Measurements from ENCODE around the gene ANKS1B.

ANKS1B gene

GRCh38 chr12:99387661-99388060, 597.1 kb downstream of the ANKS1B start:
- Histone ChIP-seq H3K4me3 (ENCODE audit: low read length in 2 of 2) (no peak overlapping the region), H3K9me3 (ENCODE audit: control insufficient read depth in 2 of 2, low read length in 2 of 2) (no peaks in the 10 kb centered on the region), H3K36me3 (ENCODE audit: control insufficient read depth in 2 of 2, insufficient read depth in 2 of 2, low read length in 2 of 2) (no peaks in the 10 kb centered on the region), H3K4me1 (ENCODE audit: control insufficient read depth in 2 of 2, insufficient read depth in 2 of 2, low read length in 2 of 2) (no peaks in the 10 kb centered on the region), H3K9ac (ENCODE audit: low read depth in 1 of 2, low read length in 2 of 2) (no peak overlapping the region), H3K27ac (ENCODE audit: low read depth in 2 of 2, low read length in 2 of 2) (no peak overlapping the region), H3K27me3 (ENCODE audit: control insufficient read depth in 2 of 2, insufficient read depth in 2 of 2, low read length in 2 of 2) (no peaks in the 10 kb centered on the region)

- H3K36me3 ChIP-seq (ENCODE audit: control insufficient read depth in 2 of 2, insufficient read depth in 2 of 2, low read length in 2 of 2) = no peaks in the 10 kb centered on the region
- H3K9ac ChIP-seq (ENCODE audit: low read depth in 1 of 2, low read length in 2 of 2) = no peak overlapping the region
- H3K27ac ChIP-seq (ENCODE audit: low read depth in 2 of 2, low read length in 2 of 2) = no peak overlapping the region
- no peaks in the 10 kb centered on the region for H3K4me1 ChIP-seq (ENCODE audit: control insufficient read depth in 2 of 2, insufficient read depth in 2 of 2, low read length in 2 of 2)
- no peaks in the 10 kb centered on the region for H3K27me3 ChIP-seq (ENCODE audit: control insufficient read depth in 2 of 2, insufficient read depth in 2 of 2, low read length in 2 of 2)
- H3K9me3 ChIP-seq (ENCODE audit: control insufficient read depth in 2 of 2, low read length in 2 of 2) = no peaks in the 10 kb centered on the region
- no peak overlapping the region for H3K4me3 ChIP-seq (ENCODE audit: low read length in 2 of 2)
Measured at GRCh38 chr12:99386907-99387306, 597.8 kb downstream of the ANKS1B start.

GRCh38 chr12:99383258-99383657, 601.5 kb downstream of the ANKS1B start:
- Histone ChIP-seq H3K4me1 (ENCODE audit: control insufficient read depth in 2 of 2, insufficient read depth in 2 of 2, low read length in 2 of 2) (no peaks in the 10 kb centered on the region), H3K9ac (ENCODE audit: low read depth in 1 of 2, low read length in 2 of 2) (no peak overlapping the region), H3K36me3 (ENCODE audit: control insufficient read depth in 2 of 2, insufficient read depth in 2 of 2, low read length in 2 of 2) (no peaks in the 10 kb centered on the region), H3K4me3 (ENCODE audit: low read length in 2 of 2) (no peak overlapping the region), H3K9me3 (ENCODE audit: control insufficient read depth in 2 of 2, low read length in 2 of 2) (no peaks in the 10 kb centered on the region), H3K27ac (ENCODE audit: low read depth in 2 of 2, low read length in 2 of 2) (no peak overlapping the region), H3K27me3 (ENCODE audit: control insufficient read depth in 2 of 2, insufficient read depth in 2 of 2, low read length in 2 of 2) (no peaks in the 10 kb centered on the region)

GRCh38 chr12:99381992-99382391, 602.7 kb downstream of the ANKS1B start:
- no peaks in the 10 kb centered on the region for H3K27me3 ChIP-seq (ENCODE audit: control insufficient read depth in 2 of 2, insufficient read depth in 2 of 2, low read length in 2 of 2)

GRCh38 chr12:99380701-99381100, 604.0 kb downstream of the ANKS1B start:
- Histone ChIP-seq H3K4me1 (ENCODE audit: control insufficient read depth in 2 of 2, insufficient read depth in 2 of 2, low read length in 2 of 2) (no peaks in the 10 kb centered on the region), H3K27ac (ENCODE audit: low read depth in 2 of 2, low read length in 2 of 2) (no peak overlapping the region), H3K9ac (ENCODE audit: low read depth in 1 of 2, low read length in 2 of 2) (no peak overlapping the region), H3K4me3 (ENCODE audit: low read length in 2 of 2) (no peak overlapping the region), H3K36me3 (ENCODE audit: control insufficient read depth in 2 of 2, insufficient read depth in 2 of 2, low read length in 2 of 2) (no peaks in the 10 kb centered on the region), H3K27me3 (ENCODE audit: control insufficient read depth in 2 of 2, insufficient read depth in 2 of 2, low read length in 2 of 2) (no peaks in the 10 kb centered on the region), H3K9me3 (ENCODE audit: control insufficient read depth in 2 of 2, low read length in 2 of 2) (no peaks in the 10 kb centered on the region)

More at GRCh38 chr12:99381992-99382391, 602.7 kb downstream of the ANKS1B start:
- no peak overlapping the region for H3K9ac ChIP-seq (ENCODE audit: low read depth in 1 of 2, low read length in 2 of 2)
- no peaks in the 10 kb centered on the region for H3K4me1 ChIP-seq (ENCODE audit: control insufficient read depth in 2 of 2, insufficient read depth in 2 of 2, low read length in 2 of 2)
- no peak overlapping the region for H3K4me3 ChIP-seq (ENCODE audit: low read length in 2 of 2)
- no peaks in the 10 kb centered on the region for H3K9me3 ChIP-seq (ENCODE audit: control insufficient read depth in 2 of 2, low read length in 2 of 2)
- H3K36me3 ChIP-seq (ENCODE audit: control insufficient read depth in 2 of 2, insufficient read depth in 2 of 2, low read length in 2 of 2) = no peaks in the 10 kb centered on the region
- no peak overlapping the region for H3K27ac ChIP-seq (ENCODE audit: low read depth in 2 of 2, low read length in 2 of 2)

GRCh38 chr12:99374023-99374422, 610.7 kb downstream of the ANKS1B start:
- Histone ChIP-seq H3K27me3 (ENCODE audit: control insufficient read depth in 2 of 2, insufficient read depth in 2 of 2, low read length in 2 of 2) (no peaks in the 10 kb centered on the region), H3K9me3 (ENCODE audit: control insufficient read depth in 2 of 2, low read length in 2 of 2) (no peaks in the 10 kb centered on the region), H3K9ac (ENCODE audit: low read depth in 1 of 2, low read length in 2 of 2) (no peak overlapping the region), H3K27ac (ENCODE audit: low read depth in 2 of 2, low read length in 2 of 2) (no peak overlapping the region), H3K4me3 (ENCODE audit: low read length in 2 of 2) (no peak overlapping the region), H3K36me3 (ENCODE audit: control insufficient read depth in 2 of 2, insufficient read depth in 2 of 2, low read length in 2 of 2) (no peaks in the 10 kb centered on the region), H3K4me1 (ENCODE audit: control insufficient read depth in 2 of 2, insufficient read depth in 2 of 2, low read length in 2 of 2) (no peaks in the 10 kb centered on the region)

GRCh38 chr12:99372257-99372920, 612.3 kb downstream of the ANKS1B start:
- no peaks in the 10 kb centered on the region for H3K36me3 ChIP-seq (ENCODE audit: control insufficient read depth in 2 of 2, insufficient read depth in 2 of 2, low read length in 2 of 2)
- no peaks in the 10 kb centered on the region for H3K4me1 ChIP-seq (ENCODE audit: control insufficient read depth in 2 of 2, insufficient read depth in 2 of 2, low read length in 2 of 2)
- H3K4me3 ChIP-seq (ENCODE audit: low read length in 2 of 2) = no peak overlapping the region
- H3K27ac ChIP-seq (ENCODE audit: low read depth in 2 of 2, low read length in 2 of 2) = no peak overlapping the region
- no peak overlapping the region for H3K9ac ChIP-seq (ENCODE audit: low read depth in 1 of 2, low read length in 2 of 2)
- no peaks in the 10 kb centered on the region for H3K27me3 ChIP-seq (ENCODE audit: control insufficient read depth in 2 of 2, insufficient read depth in 2 of 2, low read length in 2 of 2)
- H3K9me3 ChIP-seq (ENCODE audit: control insufficient read depth in 2 of 2, low read length in 2 of 2) = no peaks in the 10 kb centered on the region

GRCh38 chr12:99370421-99371138, 614.2 kb downstream of the ANKS1B start:
- H3K4me3 ChIP-seq (ENCODE audit: low read length in 2 of 2) = no peak overlapping the region
- H3K4me1 ChIP-seq (ENCODE audit: control insufficient read depth in 2 of 2, insufficient read depth in 2 of 2, low read length in 2 of 2) = no peaks in the 10 kb centered on the region
- no peaks in the 10 kb centered on the region for H3K27me3 ChIP-seq (ENCODE audit: control insufficient read depth in 2 of 2, insufficient read depth in 2 of 2, low read length in 2 of 2)
- H3K36me3 ChIP-seq (ENCODE audit: control insufficient read depth in 2 of 2, insufficient read depth in 2 of 2, low read length in 2 of 2) = no peaks in the 10 kb centered on the region
- no peaks in the 10 kb centered on the region for H3K9me3 ChIP-seq (ENCODE audit: control insufficient read depth in 2 of 2, low read length in 2 of 2)
- no peak overlapping the region for H3K27ac ChIP-seq (ENCODE audit: low read depth in 2 of 2, low read length in 2 of 2)
- H3K9ac ChIP-seq (ENCODE audit: low read depth in 1 of 2, low read length in 2 of 2) = no peak overlapping the region

- Histone ChIP-seq H3K9ac (ENCODE audit: low read depth in 1 of 2, low read length in 2 of 2) (no peak overlapping the region), H3K9me3 (ENCODE audit: control insufficient read depth in 2 of 2, low read length in 2 of 2) (no peaks in the 10 kb centered on the region), H3K36me3 (ENCODE audit: control insufficient read depth in 2 of 2, insufficient read depth in 2 of 2, low read length in 2 of 2) (no peaks in the 10 kb centered on the region), H3K27ac (ENCODE audit: low read depth in 2 of 2, low read length in 2 of 2) (no peak overlapping the region), H3K27me3 (ENCODE audit: control insufficient read depth in 2 of 2, insufficient read depth in 2 of 2, low read length in 2 of 2) (no peaks in the 10 kb centered on the region), H3K4me1 (ENCODE audit: control insufficient read depth in 2 of 2, insufficient read depth in 2 of 2, low read length in 2 of 2) (no peaks in the 10 kb centered on the region), H3K4me3 (ENCODE audit: low read length in 2 of 2) (no peak overlapping the region)
Measured at GRCh38 chr12:99367181-99367580, 617.6 kb downstream of the ANKS1B start.

GRCh38 chr12:99352269-99352668, 632.5 kb downstream of the ANKS1B start:
- Histone ChIP-seq H3K4me3 (ENCODE audit: low read length in 2 of 2) (no peak overlapping the region), H3K4me1 (ENCODE audit: control insufficient read depth in 2 of 2, insufficient read depth in 2 of 2, low read length in 2 of 2) (no peaks in the 10 kb centered on the region), H3K27me3 (ENCODE audit: control insufficient read depth in 2 of 2, insufficient read depth in 2 of 2, low read length in 2 of 2) (no peaks in the 10 kb centered on the region), H3K27ac (ENCODE audit: low read depth in 2 of 2, low read length in 2 of 2) (no peak overlapping the region), H3K9me3 (ENCODE audit: control insufficient read depth in 2 of 2, low read length in 2 of 2) (no peaks in the 10 kb centered on the region), H3K9ac (ENCODE audit: low read depth in 1 of 2, low read length in 2 of 2) (no peak overlapping the region), H3K36me3 (ENCODE audit: control insufficient read depth in 2 of 2, insufficient read depth in 2 of 2, low read length in 2 of 2) (no peaks in the 10 kb centered on the region)

Measured in mucosa of rectum (tissue), 2 donors.